GM12878 (cell line): ENCODE data around the gene NT5E. TPM values are rescaled to one million over a fixed set of nuclear protein-coding genes. Genes with fewer than 3 reads are reported as not detected.

Source experiments
- ATAC-seq: fragments of 200-7000 bp; cut with Tn5 transposase; 3 replicates; pipeline ENCODE4 v1.9.1; 2020; ENCODE audit warnings: mild to moderate bottlenecking, moderate library complexity
- BruUV-seq: library from RNA; stranded (reverse); fragments of 400-500 nt; replicated peaks from 2 replicates; lab custom pipeline; 2021; lab: Mats Ljungman, UMichigan
- CTCF ChIA-PET: fragments of 300-600 bp; sonication (Branson Sonifier 250); formaldehyde crosslinking; extraction: SDS; loops from one replicate; lab custom pipeline; 2021; ENCODE audit warnings: inconsistent platforms; lab: Yijun Ruan, JAX
- POLR2A ChIA-PET: fragments of 350-600 bp; formaldehyde crosslinking; extraction: SDS; loops from one replicate; lab custom pipeline; 2021; ENCODE audit warnings: inconsistent platforms; lab: Charles Lee
- RAD21 ChIA-PET: fragments of 300-600 bp; sonication (Branson Sonifier 250); formaldehyde crosslinking; loops from one replicate; lab custom pipeline; 2023; ENCODE audit warnings: antibody characterized with exemption; ENCODE audit not compliant: unreplicated experiment; lab: Charles Lee
- SMC1A ChIA-PET: fragments of 300-600 bp; sonication (Branson Sonifier 250); formaldehyde crosslinking; loops from one replicate; lab custom pipeline; 2023; ENCODE audit not compliant: unreplicated experiment, uncharacterized antibody; lab: Charles Lee
- DNase-seq: peaks from one replicate; pipeline ENCODE4 v3.0.0-alpha.2; 2011; ENCODE audit warnings: low read depth, low spot score
- FAIRE-seq: peaks from 3 replicates; lab custom pipeline; 2011; peaks lifted over from hg19 to GRCh38; lab: Jason Lieb, UNC
- H2AFZ ChIP-seq: 2 replicates; pipeline ENCODE4 v1.6.0; 2011; ENCODE audit warnings: low read depth, low read length, control low read depth; ENCODE audit not compliant: control insufficient read depth
- H3K27ac ChIP-seq: 2 replicates; pipeline ENCODE4 v1.5.1; 2011; ENCODE audit warnings: control low read depth; ENCODE audit not compliant: control insufficient read depth, insufficient read depth
- H3K27me3 ChIP-seq, 2 experiments: replicated peaks in 1 of 2; 2 replicates each; pipeline versions ENCODE4 v1.6.0 to v1.6.1; 2011; ENCODE audit warnings: low read length in 1 of 2; ENCODE audit not compliant: control insufficient read depth in 2 of 2, insufficient read depth in 2 of 2
- H3K36me3 ChIP-seq, 2 experiments: 2 replicates each; pipeline ENCODE4 v1.5.1; 2011; ENCODE audit warnings: low read length in 1 of 2; ENCODE audit not compliant: control insufficient read depth in 2 of 2, insufficient read depth in 2 of 2
- H3K4me1 ChIP-seq: 2 replicates; pipeline ENCODE4 v1.6.1; 2011; ENCODE audit warnings: mild to moderate bottlenecking, low read length, moderate library complexity, mixed read lengths; ENCODE audit not compliant: control insufficient read depth, insufficient read depth
- H3K4me2 ChIP-seq: 2 replicates; pipeline ENCODE4 v1.6.0; 2011; ENCODE audit warnings: control low read depth; ENCODE audit not compliant: control insufficient read depth, insufficient read depth
- H3K4me3 ChIP-seq: fragments of 200-600 bp; sonication (generic); 2 replicates; pipeline ENCODE4 v1.5.1; 2016
- H3K79me2 ChIP-seq: 2 replicates; pipeline ENCODE4 v1.6.0; 2011; ENCODE audit warnings: low read length; ENCODE audit not compliant: control insufficient read depth, insufficient read depth
- H3K9ac ChIP-seq: 2 replicates; pipeline ENCODE4 v1.8.0; 2011; ENCODE audit warnings: low read length, control low read depth, mixed read lengths; ENCODE audit not compliant: control insufficient read depth, insufficient read depth
- H3K9me3 ChIP-seq: replicated peaks from 3 replicates; pipeline ENCODE4 v1.5.1; 2011; ENCODE audit warnings: mild to moderate bottlenecking, low read length; ENCODE audit not compliant: control insufficient read depth, insufficient read depth
- H4K20me1 ChIP-seq: 2 replicates; pipeline ENCODE4 v1.6.0; 2011; ENCODE audit not compliant: control insufficient read depth, insufficient read depth
- CBFB ChIP-seq: IDR thresholded peaks from 2 replicates; pipeline ENCODE4 v1.6.1; 2016; ENCODE audit warnings: antibody characterized with exemption, low read depth
- MTA2 ChIP-seq: fragments of 450-650 bp; IDR thresholded peaks from 2 replicates; pipeline ENCODE4 v1.6.1; 2016; ENCODE audit warnings: low read depth, mild to moderate bottlenecking, moderate library complexity
- MYB ChIP-seq: fragments of 150-350 bp; IDR thresholded peaks from 2 replicates; pipeline ENCODE4 v1.6.1; 2014; ENCODE audit warnings: mild to moderate bottlenecking, low read depth, low read length, borderline replicate concordance
- MYC ChIP-seq: IDR thresholded peaks from 2 replicates; pipeline ENCODE4 v1.6.1; 2011; ENCODE audit warnings: mild to moderate bottlenecking, low read length, moderate library complexity, inconsistent platforms; ENCODE audit not compliant: insufficient read depth, insufficient replicate concordance, insufficient read length, severe bottlenecking
- NBN ChIP-seq: fragments of 450-650 bp; IDR thresholded peaks from 2 replicates; pipeline ENCODE4 v1.6.1; 2016
- NFYB ChIP-seq: IDR thresholded peaks from 2 replicates; pipeline ENCODE4 v1.6.1; 2011; ENCODE audit warnings: low read depth, mild to moderate bottlenecking, low read length, improper control_type of control experiment, moderate library complexity; ENCODE audit not compliant: insufficient read depth
- NKRF ChIP-seq: fragments of 450-650 bp; conservative IDR thresholded peaks from 2 replicates; pipeline ENCODE4 v1.6.1; 2017; ENCODE audit warnings: mild to moderate bottlenecking, moderate library complexity
- NR2C1 ChIP-seq: fragments of 450-650 bp; IDR thresholded peaks from 2 replicates; pipeline ENCODE4 v1.6.1; 2017; ENCODE audit warnings: antibody characterized with exemption, mild to moderate bottlenecking, moderate library complexity
- NR2C2 ChIP-seq: IDR thresholded peaks from 2 replicates; pipeline ENCODE4 v1.6.1; 2011; ENCODE audit warnings: borderline replicate concordance, low read depth; ENCODE audit not compliant: control insufficient read depth, insufficient read length
- POLR2AphosphoS2 ChIP-seq: IDR thresholded peaks from 2 replicates; pipeline ENCODE4 v1.6.1; 2011; ENCODE audit warnings: low read depth, mild to moderate bottlenecking, low read length, improper control_type of control experiment, moderate library complexity
- POLR2AphosphoS5 ChIP-seq: IDR thresholded peaks from 2 replicates; pipeline ENCODE4 v1.6.1; 2011; ENCODE audit warnings: mild to moderate bottlenecking, low read length, inconsistent platforms
- TARDBP ChIP-seq: IDR thresholded peaks from 2 replicates; pipeline ENCODE4 v1.6.1; 2016; ENCODE audit warnings: borderline replicate concordance
- TBL1XR1 ChIP-seq: IDR thresholded peaks from 2 replicates; pipeline ENCODE4 v1.6.1; 2012; ENCODE audit warnings: low read depth, low read length, improper control_type of control experiment
- USF1 ChIP-seq: IDR thresholded peaks from 2 replicates; pipeline ENCODE4 v1.6.1; 2011; ENCODE audit warnings: borderline replicate concordance, low read depth, mild to moderate bottlenecking, moderate library complexity, mixed read lengths, low read length; ENCODE audit not compliant: insufficient read depth; ENCODE audit errors: extremely low read length
- YBX1 ChIP-seq: fragments of 450-650 bp; IDR thresholded peaks from 2 replicates; pipeline ENCODE4 v1.6.1; 2016; ENCODE audit warnings: antibody characterized with exemption
- whole genome bisulfite sequencing: methylation state at CpG from one replicate; pipeline ENCODE4 v1.1.6; 2016; ENCODE audit warnings: low lambda C conversion rate; ENCODE audit not compliant: insufficient replicate concordance, insufficient coverage; ENCODE audit errors: missing lambda C conversion rate; 5-methylcytosine and 5-hydroxymethylcytosine counted together
- in situ Hi-C: fragments of 300-500 bp; cut with MboI; formaldehyde crosslinking; loops from 9 replicates; pipeline ENCODE4 v1.14.3; 2018; ENCODE audit warnings: mixed read lengths
- intact Hi-C: fragments of 100-400 bp; cut with micrococcal nuclease; formaldehyde crosslinking; loops from one replicate; pipeline ENCODE4 v1.14.2; 2022; ENCODE audit not compliant: unreplicated experiment
- polyA plus RNA-seq, 11 experiments: library from polyadenylated mRNA; depleted of rRNA in 4 of 11; unstranded in 6 of 11; stranded (reverse) in 5 of 11; fragments of >200 nt; fragmentation: Nextera tagmentation in 4 of 11; fragmentation: Illumina TruSeq in 1 of 11; extraction: Ambion mirVana in 4 of 11; extraction: Trizol in 1 of 11; gene quantifications; 1 replicate in 1 of 11; 2 replicates in 10 of 11; pipeline versions ENCODE4 v1.2.1 to v1.2.3, GENCODE V29; 2011 to 2016; ENCODE audit warnings: inconsistent platforms in 2 of 11, missing spikeins in 2 of 11, low read depth in 1 of 11
- total RNA-seq, 4 experiments: library from RNA; depleted of rRNA in 3 of 4; stranded (reverse); fragments of >200 nt in 3 of 4; fragmentation: Illumina TruSeq in 1 of 4; extraction: Trizol in 1 of 4; gene quantifications; 2 replicates each; pipeline versions ENCODE4 v1.2.1 to v1.2.3, GENCODE V29; 2013 to 2021
- TF ChIP-seq, protein P1 (sequence below): IDR thresholded peaks from 2 replicates; pipeline ENCODE4 v1.6.1; 2012; ENCODE audit warnings: improper control_type of control experiment, low read depth, low read length; ENCODE audit not compliant: insufficient replicate concordance

Gene NT5E
- total and polyA plus RNA-seq, 10 of the 15 experiments (the other 5 are each of a cell fraction or from before 2014, with no cell fraction given): 1.9 to 9.7 (median 7.3) TPM

- ChIA-PET POLR2A (interaction anchor here (0.8 kb wide), 1 partner anchor 26 kb away, joined by 3 read pairs; no protein-coding TSS in a partner anchor), SMC1A (no interaction called here), RAD21 (interaction anchor here (0.8 to 1.9 kb wide), 2 partner anchors 13 to 20 kb away, joined by 3 to 5 read pairs; partner anchors contain the start of gene NT5E), CTCF (interaction anchor here (1.2 to 3.7 kb wide), 2 partner anchors 10 to 13 kb away, joined by 6 to 21 read pairs; no protein-coding TSS in a partner anchor)
- no peak overlapping the region for H3K9ac ChIP-seq
- no peak overlapping the region for H3K27ac ChIP-seq
- DNase-seq: no peak
- in situ Hi-C loops (no loop called here), intact Hi-C loops (no loop called here)
- no peaks in the 10 kb centered on the region for H4K20me1 ChIP-seq
- no peak for FAIRE-seq
- H3K9me3 ChIP-seq: no peaks in the 10 kb centered on the region
- H3K4me1 ChIP-seq: peaks cover 9% of the 10 kb centered on the region
- H3K27me3 ChIP-seq: no peaks in the 10 kb centered on the region
- H3K79me2 ChIP-seq: no peaks in the 10 kb centered on the region
- 3% methylated on average over 2 of the region's 2 CpGs for WGBS
- no peak overlapping the region for H2AFZ ChIP-seq
- no peaks in the 10 kb centered on the region for H3K36me3 ChIP-seq
- TF ChIP-seq NBN: no peak
- no peak for TF ChIP-seq MYC
- TF ChIP-seq TBL1XR1: no peak
- no peak for TF ChIP-seq NR2C2
- TF ChIP-seq TARDBP: no peak
- no peak for TF ChIP-seq NR2C1
- TF ChIP-seq POLR2AphosphoS2: no peak
- TF ChIP-seq USF1: no peak
- no peak for TF ChIP-seq NKRF
- no peak for TF ChIP-seq MTA2
- no peak for TF ChIP-seq CBFB
- TF ChIP-seq, protein P1, sequence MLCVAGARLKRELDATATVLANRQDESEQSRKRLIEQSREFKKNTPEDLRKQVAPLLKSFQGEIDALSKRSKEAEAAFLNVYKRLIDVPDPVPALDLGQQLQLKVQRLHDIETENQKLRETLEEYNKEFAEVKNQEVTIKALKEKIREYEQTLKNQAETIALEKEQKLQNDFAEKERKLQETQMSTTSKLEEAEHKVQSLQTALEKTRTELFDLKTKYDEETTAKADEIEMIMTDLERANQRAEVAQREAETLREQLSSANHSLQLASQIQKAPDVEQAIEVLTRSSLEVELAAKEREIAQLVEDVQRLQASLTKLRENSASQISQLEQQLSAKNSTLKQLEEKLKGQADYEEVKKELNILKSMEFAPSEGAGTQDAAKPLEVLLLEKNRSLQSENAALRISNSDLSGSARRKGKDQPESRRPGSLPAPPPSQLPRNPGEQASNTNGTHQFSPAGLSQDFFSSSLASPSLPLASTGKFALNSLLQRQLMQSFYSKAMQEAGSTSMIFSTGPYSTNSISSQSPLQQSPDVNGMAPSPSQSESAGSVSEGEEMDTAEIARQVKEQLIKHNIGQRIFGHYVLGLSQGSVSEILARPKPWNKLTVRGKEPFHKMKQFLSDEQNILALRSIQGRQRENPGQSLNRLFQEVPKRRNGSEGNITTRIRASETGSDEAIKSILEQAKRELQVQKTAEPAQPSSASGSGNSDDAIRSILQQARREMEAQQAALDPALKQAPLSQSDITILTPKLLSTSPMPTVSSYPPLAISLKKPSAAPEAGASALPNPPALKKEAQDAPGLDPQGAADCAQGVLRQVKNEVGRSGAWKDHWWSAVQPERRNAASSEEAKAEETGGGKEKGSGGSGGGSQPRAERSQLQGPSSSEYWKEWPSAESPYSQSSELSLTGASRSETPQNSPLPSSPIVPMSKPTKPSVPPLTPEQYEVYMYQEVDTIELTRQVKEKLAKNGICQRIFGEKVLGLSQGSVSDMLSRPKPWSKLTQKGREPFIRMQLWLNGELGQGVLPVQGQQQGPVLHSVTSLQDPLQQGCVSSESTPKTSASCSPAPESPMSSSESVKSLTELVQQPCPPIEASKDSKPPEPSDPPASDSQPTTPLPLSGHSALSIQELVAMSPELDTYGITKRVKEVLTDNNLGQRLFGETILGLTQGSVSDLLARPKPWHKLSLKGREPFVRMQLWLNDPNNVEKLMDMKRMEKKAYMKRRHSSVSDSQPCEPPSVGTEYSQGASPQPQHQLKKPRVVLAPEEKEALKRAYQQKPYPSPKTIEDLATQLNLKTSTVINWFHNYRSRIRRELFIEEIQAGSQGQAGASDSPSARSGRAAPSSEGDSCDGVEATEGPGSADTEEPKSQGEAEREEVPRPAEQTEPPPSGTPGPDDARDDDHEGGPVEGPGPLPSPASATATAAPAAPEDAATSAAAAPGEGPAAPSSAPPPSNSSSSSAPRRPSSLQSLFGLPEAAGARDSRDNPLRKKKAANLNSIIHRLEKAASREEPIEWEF: no peak
- no peak for TF ChIP-seq NFYB
- TF ChIP-seq YBX1: no peak
- no peak for TF ChIP-seq POLR2AphosphoS5
- TF ChIP-seq MYB: no peak
- H3K4me3 ChIP-seq: no peak overlapping the region
- no TSS peak for BruUV-seq
- ATAC-seq: no peak
- no peak overlapping the region for H3K4me2 ChIP-seq
These were observed 20.1 kb downstream of the NT5E start for GRCh38 chr6:85470023-85470410.
